DND-41 (cell line): ENCODE data around the gene SEMA6A.
A peak's percentile ranks its signal among the peaks of the same experiment; 100 is the strongest.

ENCODE experiments used
- ATAC-seq: fragments of 200-7000 bp; cut with Tn5 transposase; 3 replicates; pipeline ENCODE4 v1.9.1; 2021; ENCODE audit warnings: low read depth; ENCODE audit not compliant: insufficient read depth
- DNase-seq: peaks from one replicate; pipeline ENCODE4 v3.0.0-alpha.2; 2020
- H2AFZ ChIP-seq: 2 replicates; pipeline ENCODE4 v1.6.0; 2012; ENCODE audit warnings: low read depth, low read length
- H3K27ac ChIP-seq: 2 replicates; pipeline ENCODE4 v1.5.1; 2012; ENCODE audit warnings: low read length, inconsistent platforms
- H3K27me3 ChIP-seq: fragments of 200-600 bp; sonication (generic); 2 replicates; pipeline ENCODE4 v1.6.0; 2012; ENCODE audit warnings: low read length, mild to moderate bottlenecking, inconsistent platforms; ENCODE audit not compliant: insufficient read depth, poor library complexity
- H3K36me3 ChIP-seq: 2 replicates; pipeline ENCODE4 v1.5.1; 2012; ENCODE audit warnings: low read length, inconsistent platforms; ENCODE audit not compliant: insufficient read depth
- H3K4me1 ChIP-seq: 2 replicates; pipeline ENCODE4 v1.5.1; 2012; ENCODE audit warnings: mild to moderate bottlenecking, low read length; ENCODE audit not compliant: insufficient read depth
- H3K4me2 ChIP-seq: 2 replicates; pipeline ENCODE4 v1.6.0; 2012; ENCODE audit warnings: mild to moderate bottlenecking, moderate library complexity, low read length, inconsistent platforms; ENCODE audit not compliant: insufficient read depth
- H3K4me3 ChIP-seq, 2 experiments: fragments of 200-600 bp in 1 of 2; shearing (Covaris generic) in 1 of 2; 2 replicates each; pipeline ENCODE4 v1.5.1; 2012 to 2016; ENCODE audit warnings: inconsistent platforms in 2 of 2, low read length in 2 of 2, mild to moderate bottlenecking in 2 of 2, low read depth in 1 of 2, moderate library complexity in 1 of 2
- H3K79me2 ChIP-seq: 2 replicates; pipeline ENCODE4 v1.6.0; 2012; ENCODE audit warnings: low read length, inconsistent platforms; ENCODE audit not compliant: insufficient read depth
- H3K9ac ChIP-seq: 2 replicates; pipeline ENCODE4 v1.6.0; 2012; ENCODE audit warnings: low read depth, mild to moderate bottlenecking, inconsistent platforms, low read length, moderate library complexity
- H3K9me3 ChIP-seq: 2 replicates; pipeline ENCODE4 v1.5.1; 2012; ENCODE audit warnings: low read length, moderate library complexity, mild to moderate bottlenecking, inconsistent platforms; ENCODE audit not compliant: insufficient read depth, severe bottlenecking
- H4K20me1 ChIP-seq: 2 replicates; pipeline ENCODE4 v1.6.0; 2012; ENCODE audit warnings: low read length; ENCODE audit not compliant: insufficient read depth
- CTCF ChIP-seq: IDR thresholded peaks from 2 replicates; pipeline ENCODE4 v1.5.1; 2012; ENCODE audit warnings: borderline replicate concordance, low read length, moderate library complexity, mild to moderate bottlenecking; ENCODE audit not compliant: poor library complexity, severe bottlenecking; ENCODE audit errors: extremely low read depth
- EZH2 ChIP-seq: IDR thresholded peaks from 3 replicates; pipeline ENCODE4 v1.6.1; 2012; ENCODE audit warnings: borderline replicate concordance, low read depth, mild to moderate bottlenecking, moderate library complexity, low read length, inconsistent platforms; ENCODE audit not compliant: severe bottlenecking

SEMA6A gene

GRCh38 chr5:116569999-116570398 is 4.6 kb downstream of the SEMA6A start:
- Histone ChIP-seq H3K36me3 (no peaks in the 10 kb centered on the region), H3K79me2 (no peaks in the 10 kb centered on the region), H3K4me2 (no peak overlapping the region), H3K9me3 (peaks cover 15% of the 10 kb centered on the region), H3K27ac (no peak overlapping the region), H3K4me3 (no peak overlapping the region), H3K9ac (no peak overlapping the region), H3K4me1 (0 out of 2 replicates have a peak, but pooled peaks cover 3% of the 10 kb centered on the region), H2AFZ (no peak overlapping the region), H3K27me3 (no peaks in the 10 kb centered on the region), H4K20me1 (no peaks in the 10 kb centered on the region)
- DNase-seq (peak; percentile 20), ATAC-seq (peak; percentile 83)
- TF ChIP-seq EZH2 (no peak), CTCF (no peak)

GRCh38 chr5:116567106-116567505 is 7.5 kb downstream of the SEMA6A start:
- no peaks in the 10 kb centered on the region for H3K9me3 ChIP-seq
- no peaks in the 10 kb centered on the region for H4K20me1 ChIP-seq
- no peak overlapping the region for H2AFZ ChIP-seq
- TF ChIP-seq EZH2 = no peak
- no peak for TF ChIP-seq CTCF
- H3K79me2 ChIP-seq = no peaks in the 10 kb centered on the region
- H3K4me2 ChIP-seq = no peak overlapping the region
- no peaks in the 10 kb centered on the region for H3K36me3 ChIP-seq
- ATAC-seq (no peak), DNase-seq (no peak)
- no peaks in the 10 kb centered on the region for H3K27me3 ChIP-seq
- 0 out of 2 replicates have a peak, but pooled peaks cover 3% of the 10 kb centered on the region for H3K4me1 ChIP-seq
- no peak overlapping the region for H3K27ac ChIP-seq
- no peak overlapping the region for H3K4me3 ChIP-seq
- H3K9ac ChIP-seq = no peak overlapping the region

GRCh38 chr5:116566251-116566650 is 8.4 kb downstream of the SEMA6A start:
- Histone ChIP-seq H3K4me2 (no peak overlapping the region), H3K79me2 (no peaks in the 10 kb centered on the region), H3K36me3 (no peaks in the 10 kb centered on the region), H3K27me3 (no peaks in the 10 kb centered on the region), H4K20me1 (no peaks in the 10 kb centered on the region), H3K4me1 (0 out of 2 replicates have a peak, but pooled peaks cover 3% of the 10 kb centered on the region), H3K9ac (no peak overlapping the region), H3K9me3 (no peaks in the 10 kb centered on the region), H2AFZ (no peak overlapping the region), H3K4me3 (no peak overlapping the region), H3K27ac (no peak overlapping the region)
- ATAC-seq (no peak), DNase-seq (no peak)
- TF ChIP-seq CTCF (no peak), EZH2 (no peak)
